CD4-positive, alpha-beta memory T cell (primary cell): ENCODE measurements around the gene POLD3. TPM values are rescaled to one million over a fixed set of nuclear protein-coding genes. Genes with fewer than 3 reads are reported as not detected.

Experiments
- CTCF ChIA-PET: fragments of 350-600 bp; sonication (Branson Sonifier 250); formaldehyde crosslinking; loops from one replicate; lab custom pipeline; 2021; ENCODE audit warnings: inconsistent platforms; ENCODE audit not compliant: partially characterized antibody; lab: Charles Lee
- POLR2A ChIA-PET: fragments of 350-600 bp; sonication (Branson Sonifier 250); formaldehyde crosslinking; loops from one replicate; lab custom pipeline; 2021; ENCODE audit not compliant: partially characterized antibody; lab: Charles Lee
- DNase-seq, 5 donors: peaks; one replicate each; pipeline versions ENCODE4 v3.0.0 to v3.0.0-alpha.2; 2020 to 2022; ENCODE audit warnings: mixed read lengths in 1 of 5
- H3K27ac ChIP-seq: one replicate; pipeline ENCODE4 v1.7.0; 2013; ENCODE audit warnings: low read depth, low read length
- H3K27me3 ChIP-seq: 2 replicates; pipeline ENCODE4 v1.7.0; 2013; ENCODE audit warnings: mild to moderate bottlenecking, low read length, moderate library complexity; ENCODE audit not compliant: insufficient read depth
- H3K36me3 ChIP-seq: 2 replicates; pipeline ENCODE4 v1.7.0; 2013; ENCODE audit warnings: mild to moderate bottlenecking, low read length, moderate library complexity; ENCODE audit not compliant: insufficient read depth
- H3K4me1 ChIP-seq: 2 replicates; pipeline ENCODE4 v1.7.0; 2013; ENCODE audit warnings: mild to moderate bottlenecking, low read length, moderate library complexity; ENCODE audit not compliant: insufficient read depth
- H3K4me3 ChIP-seq, 2 donors: one replicate each; pipeline ENCODE4 v1.7.0; 2013; ENCODE audit warnings: low read length in 2 of 2, mild to moderate bottlenecking in 1 of 2
- H3K9me3 ChIP-seq, 2 donors: one replicate each; pipeline ENCODE4 v1.7.0; 2013; ENCODE audit warnings: low read length in 2 of 2, control low read depth in 1 of 2; ENCODE audit not compliant: control insufficient read depth in 1 of 2
- H3K27ac Mint-ChIP-seq, 7 donors: one replicate each; pipeline ENCODE4 v1.8.0; 2020 to 2021; ENCODE audit warnings: mixed read lengths in 7 of 7, mild to moderate bottlenecking in 6 of 7, inconsistent platforms in 3 of 7, moderate library complexity in 3 of 7
- H3K27me3 Mint-ChIP-seq, 2 donors: one replicate each; pipeline ENCODE4 v1.8.0; 2020 to 2021; ENCODE audit warnings: mixed read lengths in 2 of 2
- H3K36me3 Mint-ChIP-seq, 2 donors: one replicate each; pipeline ENCODE4 v1.8.0; 2020 to 2021; ENCODE audit warnings: mixed read lengths in 2 of 2, inconsistent platforms in 1 of 2, mild to moderate bottlenecking in 1 of 2
- H3K4me1 Mint-ChIP-seq, 4 donors: one replicate each; pipeline ENCODE4 v1.8.0; 2020 to 2021; ENCODE audit warnings: mixed read lengths in 4 of 4, mild to moderate bottlenecking in 1 of 4
- H3K4me3 Mint-ChIP-seq, 8 donors: one replicate each; pipeline ENCODE4 v1.8.0; 2020 to 2021; ENCODE audit warnings: mixed read lengths in 8 of 8, mild to moderate bottlenecking in 7 of 8, moderate library complexity in 6 of 8, inconsistent platforms in 3 of 8
- H3K9me3 Mint-ChIP-seq, 8 donors: one replicate each; pipeline ENCODE4 v1.8.0; 2020 to 2021; ENCODE audit warnings: mixed read lengths in 8 of 8, mild to moderate bottlenecking in 5 of 8, inconsistent platforms in 3 of 8, moderate library complexity in 1 of 8
- intact Hi-C: fragments of 100-400 bp; cut with micrococcal nuclease; formaldehyde crosslinking; loops from one replicate; pipeline ENCODE4 v1.15.1; 2023
- polyA plus RNA-seq, 2 donors: library from polyadenylated mRNA; unstranded; fragments of 300-500 nt; fragmentation: Illumina TruSeq; gene quantifications; one replicate each; pipeline ENCODE4 v1.2.3, GENCODE V29; 2021
- total RNA-seq, 2 experiments: library from RNA; stranded (reverse); gene quantifications; one replicate each; pipeline ENCODE4 v1.2.3, GENCODE V29; 2021

POLD3 gene
- total and polyA plus RNA-seq, 4 experiments from 2014 or later: 15.0 to 20.3 (median 16.9) TPM

DNA sequence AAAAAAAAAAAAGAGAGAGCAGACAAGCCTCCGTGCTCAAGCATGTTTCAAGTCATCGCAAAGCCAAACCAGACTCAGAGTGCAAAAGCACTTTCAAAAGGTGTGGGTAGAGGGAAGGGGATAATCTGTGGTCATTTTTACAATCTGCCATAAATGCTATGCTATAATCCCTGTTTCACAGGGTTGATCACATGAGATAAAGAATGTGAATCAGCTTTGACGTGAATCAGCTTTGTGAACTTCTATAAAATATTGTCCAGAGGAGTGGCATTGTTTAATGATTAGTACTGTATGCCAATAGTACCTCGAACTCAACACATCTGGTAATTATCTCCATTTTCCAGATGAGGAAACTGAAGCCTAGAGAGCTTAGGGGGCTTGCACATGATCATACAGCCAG, 20.0 kb upstream of the POLD3 start:
- Histone ChIP-seq H3K36me3 (no peaks in the 10 kb centered on the region), H3K27me3 (no peaks in the 10 kb centered on the region), H3K9me3 (no peaks in the 10 kb centered on the region), H3K4me1 (no peaks in the 10 kb centered on the region), H3K27ac (no peak overlapping the region), H3K4me3 (no peak overlapping the region)
- ChIA-PET CTCF (interaction anchor here (1.0 to 8.6 kb wide), 2 partner anchors 9 to 120 kb away, joined by 3 to 111 read pairs; no protein-coding TSS in a partner anchor), POLR2A (interaction anchor here (1.6 kb wide), 1 partner anchor 80 kb away, joined by 4 read pairs; no protein-coding TSS in a partner anchor)
- no peaks in the 10 kb centered on the region for H3K9me3 Mint-ChIP-seq
- peaks cover 3 to 5% of the 10 kb centered on the region in 2 donors for H3K27me3 Mint-ChIP-seq
- DNase-seq: no peak
- intact Hi-C loops: no loop called here
- no peaks in the 10 kb centered on the region for H3K4me1 Mint-ChIP-seq
- H3K36me3 Mint-ChIP-seq: no peaks in the 10 kb centered on the region
- H3K27ac Mint-ChIP-seq: no peak overlapping the region
- no peak overlapping the region for H3K4me3 Mint-ChIP-seq

DNA sequence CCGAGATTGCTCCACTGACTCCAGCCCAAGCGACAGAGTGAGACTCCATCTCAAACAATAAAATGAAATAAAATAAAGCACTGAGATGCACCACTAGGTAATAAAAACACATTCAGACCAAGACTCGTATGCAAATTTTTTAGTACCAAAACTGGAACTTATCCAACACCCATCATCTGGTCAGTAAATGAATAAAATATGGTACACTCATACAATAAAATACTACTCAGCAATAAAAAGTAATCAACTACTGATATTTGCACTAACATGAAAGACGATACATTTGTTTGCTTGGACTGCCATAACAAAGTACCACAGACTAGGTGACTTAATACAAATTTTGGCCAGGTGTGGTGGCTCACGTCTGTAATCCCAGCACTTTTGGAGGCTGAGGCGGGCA, 17.8 kb upstream of the POLD3 start:
- Histone ChIP-seq H3K27me3 (no peaks in the 10 kb centered on the region), H3K36me3 (no peaks in the 10 kb centered on the region), H3K4me1 (no peaks in the 10 kb centered on the region), H3K9me3 (no peaks in the 10 kb centered on the region), H3K4me3 (no peak overlapping the region), H3K27ac (no peak overlapping the region)
- POLR2A ChIA-PET: no interaction called here
- H3K36me3 Mint-ChIP-seq: no peaks in the 10 kb centered on the region
- no peak overlapping the region for H3K27ac Mint-ChIP-seq
- peaks cover 3 to 5% of the 10 kb centered on the region in 2 donors for H3K27me3 Mint-ChIP-seq
- no peaks in the 10 kb centered on the region for H3K4me1 Mint-ChIP-seq
- intact Hi-C loops: no loop called here
- no peak for DNase-seq
- H3K4me3 Mint-ChIP-seq: no peak overlapping the region
- CTCF ChIA-PET: no interaction called here
- no peaks in the 10 kb centered on the region for H3K9me3 Mint-ChIP-seq

DNA sequence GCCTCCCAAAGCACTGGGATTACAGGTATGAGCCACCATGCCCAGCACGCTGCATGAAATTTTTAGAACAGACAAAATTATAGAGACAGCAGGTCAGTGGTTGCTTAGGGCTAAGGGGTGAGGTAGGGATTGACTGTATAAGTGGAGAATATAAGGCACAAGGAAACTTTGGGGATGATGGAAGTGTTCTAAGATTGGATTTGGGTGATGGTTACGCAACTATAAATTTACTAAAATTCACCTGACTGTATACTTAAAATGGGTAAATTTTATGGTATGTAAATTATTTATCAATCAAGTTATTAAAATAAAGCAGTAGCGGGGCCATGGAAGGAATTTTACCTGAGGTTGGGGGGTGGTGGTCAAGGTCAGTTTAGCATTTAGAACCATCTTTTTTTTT, 16.4 kb upstream of the POLD3 start:
- ChIA-PET CTCF (interaction anchor here (2.0 kb wide), 1 partner anchor 10 kb away, joined by 5 read pairs; no protein-coding TSS in a partner anchor), POLR2A (no interaction called here)
- Mint-ChIP-seq H3K36me3 (no peaks in the 10 kb centered on the region), H3K27me3 (peaks cover 3 to 5% of the 10 kb centered on the region in 2 donors), H3K4me1 (no peaks in the 10 kb centered on the region), H3K27ac (no peak overlapping the region), H3K9me3 (no peaks in the 10 kb centered on the region), H3K4me3 (no peak overlapping the region)
- H3K4me3 ChIP-seq: no peak overlapping the region
- H3K27me3 ChIP-seq: no peaks in the 10 kb centered on the region
- no peak overlapping the region for H3K27ac ChIP-seq
- no peaks in the 10 kb centered on the region for H3K36me3 ChIP-seq
- no peaks in the 10 kb centered on the region for H3K4me1 ChIP-seq
- intact Hi-C loops: no loop called here
- H3K9me3 ChIP-seq: no peaks in the 10 kb centered on the region
- DNase-seq: no peak

DNA sequence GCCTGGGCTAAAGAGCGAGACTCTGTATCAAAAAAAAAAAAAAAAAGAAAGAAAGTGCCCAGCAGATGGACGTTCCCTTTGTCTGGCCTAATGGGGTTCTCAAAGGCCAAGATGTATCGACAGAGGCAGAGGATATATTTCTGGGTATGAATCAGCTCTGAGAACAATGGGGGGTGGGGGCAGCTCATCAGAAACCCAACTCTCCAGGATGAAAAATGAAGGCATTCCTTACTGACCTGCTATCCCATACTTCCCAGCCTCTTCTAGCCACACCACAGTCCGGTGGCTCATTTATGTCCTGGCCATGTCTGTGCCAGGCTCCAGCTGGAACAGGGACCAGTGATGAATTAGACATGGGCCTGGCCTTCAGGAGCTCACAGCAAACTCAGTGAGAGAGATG, 15.2 kb upstream of the POLD3 start:
- Mint-ChIP-seq H3K9me3 (no peaks in the 10 kb centered on the region), H3K36me3 (no peaks in the 10 kb centered on the region), H3K4me3 (no peak overlapping the region), H3K27me3 (peaks cover 3 to 5% of the 10 kb centered on the region in 2 donors), H3K4me1 (no peaks in the 10 kb centered on the region), H3K27ac (no peak overlapping the region)
- Histone ChIP-seq H3K4me3 (no peak overlapping the region), H3K9me3 (no peaks in the 10 kb centered on the region), H3K4me1 (no peaks in the 10 kb centered on the region), H3K36me3 (no peaks in the 10 kb centered on the region), H3K27me3 (no peaks in the 10 kb centered on the region), H3K27ac (no peak overlapping the region)
- no peak for DNase-seq
- intact Hi-C loops: no loop called here
- POLR2A ChIA-PET: no interaction called here
- CTCF ChIA-PET: no interaction called here

DNA sequence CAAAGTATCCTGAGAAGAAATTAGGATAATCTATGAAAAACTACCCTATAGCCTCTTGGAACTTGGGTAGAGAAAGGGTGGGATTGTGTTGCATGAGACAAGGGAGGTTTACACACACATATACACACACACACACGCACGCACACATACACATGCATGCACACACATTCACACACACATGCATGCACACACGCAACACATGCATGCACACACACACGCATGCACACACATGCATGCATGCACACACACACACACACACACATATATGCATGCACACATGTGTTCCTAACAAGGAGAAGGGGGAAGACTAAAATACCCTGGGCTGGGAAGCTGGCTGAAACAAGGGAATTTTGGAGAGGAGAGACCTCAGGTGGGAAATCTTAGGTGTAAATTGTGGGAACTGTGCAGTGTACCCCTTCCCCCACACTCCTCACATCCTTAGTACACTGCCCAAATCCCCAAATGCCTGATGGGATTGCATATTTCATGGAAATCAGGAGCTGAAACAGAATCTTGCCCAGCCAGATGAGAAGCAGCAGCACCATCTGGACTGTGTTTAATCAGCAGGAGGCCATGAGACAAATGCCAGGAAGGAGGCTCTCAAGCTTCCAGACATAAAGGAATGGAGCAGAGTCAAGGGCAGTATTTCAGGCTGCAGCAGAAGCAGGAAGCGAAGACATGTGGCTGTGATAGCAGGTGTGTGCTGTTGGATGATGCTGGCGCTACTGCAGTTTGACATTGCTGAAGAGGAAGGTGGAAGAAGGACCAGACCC, 14.6 kb upstream of the POLD3 start:
- Mint-ChIP-seq H3K9me3 (no peaks in the 10 kb centered on the region), H3K4me1 (no peaks in the 10 kb centered on the region), H3K27me3 (peaks cover 0 to 2% of the 10 kb centered on the region in 2 donors), H3K27ac (no peak overlapping the region), H3K36me3 (no peaks in the 10 kb centered on the region), H3K4me3 (no peak overlapping the region)
- no peak overlapping the region for H3K27ac ChIP-seq
- DNase-seq: no peak
- H3K4me1 ChIP-seq: no peaks in the 10 kb centered on the region
- intact Hi-C loops: no loop called here
- ChIA-PET POLR2A (no interaction called here), CTCF (no interaction called here)
- H3K4me3 ChIP-seq: no peak overlapping the region
- H3K9me3 ChIP-seq: no peaks in the 10 kb centered on the region
- H3K36me3 ChIP-seq: no peaks in the 10 kb centered on the region
- no peaks in the 10 kb centered on the region for H3K27me3 ChIP-seq

DNA sequence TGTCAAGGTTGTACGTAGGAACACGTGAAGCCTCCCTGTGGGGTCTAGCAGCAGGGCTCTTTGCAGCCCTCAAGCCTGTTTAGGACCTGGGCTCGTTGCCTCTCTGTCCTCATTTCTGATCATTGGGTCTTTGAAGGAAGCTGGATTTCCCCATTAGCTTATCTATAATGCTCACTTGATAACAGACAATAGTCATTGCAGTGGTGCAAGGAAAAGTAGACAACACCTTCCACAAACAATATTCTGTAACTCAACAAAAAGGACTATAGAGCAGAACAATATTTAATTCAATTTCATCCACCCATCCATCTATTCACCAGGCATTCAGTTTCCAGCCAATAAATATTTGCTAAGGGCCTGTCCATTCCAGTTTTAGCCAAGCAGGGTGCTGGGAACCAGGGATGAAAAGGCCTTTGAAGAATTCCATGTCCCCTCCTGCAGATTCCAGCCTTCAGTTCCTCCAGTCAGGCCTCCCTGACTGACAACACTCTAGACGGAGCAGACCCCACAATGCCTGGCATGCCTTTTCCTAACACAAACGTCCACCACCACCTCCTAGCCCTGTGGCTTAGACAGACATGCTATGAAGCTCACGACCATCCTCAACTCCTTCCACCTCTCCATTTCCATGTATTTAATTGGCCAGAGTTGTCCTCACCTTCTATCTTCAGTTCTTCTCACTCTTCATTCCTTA, 12.7 kb upstream of the POLD3 start:
- ChIA-PET POLR2A (no interaction called here), CTCF (interaction anchor here (1.4 kb wide), 1 partner anchor 9 kb away, joined by 3 read pairs; no protein-coding TSS in a partner anchor)
- Mint-ChIP-seq H3K27me3 (peaks cover 0 to 2% of the 10 kb centered on the region in 2 donors), H3K27ac (no peak overlapping the region), H3K9me3 (no peaks in the 10 kb centered on the region), H3K4me1 (no peaks in the 10 kb centered on the region), H3K4me3 (no peak overlapping the region), H3K36me3 (no peaks in the 10 kb centered on the region)
- H3K4me1 ChIP-seq: no peaks in the 10 kb centered on the region
- H3K27me3 ChIP-seq: no peaks in the 10 kb centered on the region
- no peak overlapping the region for H3K27ac ChIP-seq
- no peak overlapping the region for H3K4me3 ChIP-seq
- no peaks in the 10 kb centered on the region for H3K36me3 ChIP-seq
- H3K9me3 ChIP-seq: no peaks in the 10 kb centered on the region
- DNase-seq: no peak
- intact Hi-C loops: no loop called here

DNA sequence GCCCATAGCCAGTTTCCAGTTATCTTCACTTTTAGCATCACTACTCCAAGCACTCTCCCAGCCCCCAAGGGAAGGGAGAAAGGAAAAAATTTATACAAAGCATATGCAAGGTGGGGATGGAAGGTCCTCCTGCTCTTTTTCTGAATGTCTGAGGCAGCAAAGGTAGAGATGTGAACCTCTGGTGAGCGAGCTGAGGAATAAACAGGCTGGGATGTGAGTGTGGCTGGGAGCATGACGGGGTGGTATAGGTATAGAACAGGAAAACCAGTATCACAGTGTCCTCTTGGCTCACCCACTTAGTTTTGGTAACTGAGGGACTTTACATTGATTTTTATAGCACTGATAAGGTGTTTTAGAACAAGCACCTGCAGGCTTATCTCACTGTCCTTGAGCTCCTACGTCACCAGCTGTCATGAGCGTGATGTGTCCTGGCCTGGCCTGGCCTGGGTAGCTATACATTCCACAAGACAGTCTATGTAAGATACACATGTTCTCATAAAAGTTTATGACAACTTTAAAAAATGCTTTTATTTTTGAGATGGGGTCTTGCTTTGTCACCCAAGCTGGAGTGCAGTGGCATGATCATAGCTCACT, 10.3 kb upstream of the POLD3 start:
- H3K9me3 ChIP-seq: no peaks in the 10 kb centered on the region
- CTCF ChIA-PET: interaction anchor here (1.4 kb wide), 1 partner anchor 130 kb away, joined by 3 read pairs; no protein-coding TSS in a partner anchor

More for the DNA sequence above, 10.3 kb upstream of the POLD3 start:
- intact Hi-C loops: no loop called here
- H3K4me3 ChIP-seq: no peak overlapping the region
- Mint-ChIP-seq H3K4me3 (no peak overlapping the region), H3K27me3 (no peaks in the 10 kb centered on the region), H3K36me3 (no peaks in the 10 kb centered on the region), H3K27ac (no peak overlapping the region), H3K4me1 (no peaks in the 10 kb centered on the region), H3K9me3 (no peaks in the 10 kb centered on the region)
- H3K27ac ChIP-seq: no peak overlapping the region
- H3K4me1 ChIP-seq: no peaks in the 10 kb centered on the region
- no peaks in the 10 kb centered on the region for H3K27me3 ChIP-seq
- no peaks in the 10 kb centered on the region for H3K36me3 ChIP-seq
- POLR2A ChIA-PET: interaction anchor here (2.3 kb wide), 1 partner anchor 11 kb away, joined by 8 read pairs; the partner anchor contains the start of gene POLD3
- no peak for DNase-seq
